NT2/D1 (cell line): ENCODE data around the gene TMPRSS13.

Experiments
- SUZ12 ChIP-seq: IDR thresholded peaks from 2 replicates; pipeline ENCODE4 v1.6.1; 2011; ENCODE audit not compliant: insufficient read length, insufficient read depth; ENCODE audit errors: extremely low read depth
- YY1 ChIP-seq: IDR thresholded peaks from 2 replicates; pipeline ENCODE4 v1.6.1; 2011; ENCODE audit not compliant: insufficient read length, insufficient read depth
- ZNF274 ChIP-seq: IDR thresholded peaks from 2 replicates; pipeline ENCODE4 v1.6.1; 2011; ENCODE audit warnings: mild to moderate bottlenecking, low read depth, low read length

DNA sequence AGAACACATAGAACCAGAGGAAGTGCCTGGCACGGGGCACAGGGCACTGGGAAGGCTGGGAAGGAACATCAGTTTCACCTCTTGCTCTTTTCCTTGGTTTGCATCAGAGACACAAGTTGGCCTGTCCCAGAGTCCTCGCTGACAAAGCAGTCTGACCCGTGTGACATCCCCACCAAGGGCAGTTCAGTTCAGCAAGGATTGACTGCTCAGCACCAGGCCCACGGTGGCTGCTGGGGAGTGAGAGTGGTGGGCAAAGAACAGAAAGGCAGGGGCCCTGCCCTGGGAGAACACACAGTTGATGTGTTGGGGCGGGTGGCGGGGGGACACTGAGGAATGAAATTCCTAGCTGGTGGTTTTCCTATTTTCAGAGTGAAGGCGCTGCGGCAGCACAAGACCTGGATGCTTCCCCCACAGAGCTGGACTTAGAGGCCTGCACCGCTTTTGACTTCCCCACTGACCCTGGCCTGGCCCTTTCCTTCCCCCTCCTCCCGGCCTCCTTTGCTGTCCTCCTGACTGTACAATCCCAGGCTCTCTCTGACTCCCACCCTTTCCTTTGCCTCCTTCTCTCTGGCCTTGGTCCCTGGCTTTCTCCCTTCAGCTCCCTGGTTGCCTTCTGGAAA lies 2.2 kb upstream of the TMPRSS13 start:
- TF ChIP-seq ZNF274 = no peak
- TF ChIP-seq YY1 = no peak
- TF ChIP-seq SUZ12 = no peak
